Right ventricle myocardium inferior (tissue), 1 donor: ENCODE measurements around the gene PLCB2. TPM values are rescaled to one million over a fixed set of nuclear protein-coding genes. Genes with fewer than 3 reads are reported as not detected.

Experiments
- ATAC-seq: fragments of 200-7000 bp; cut with Tn5 transposase; one replicate; pipeline ENCODE4 v1.9.1; 2020; ENCODE audit warnings: mild to moderate bottlenecking, moderate library complexity
- DNase-seq: peaks from one replicate; pipeline ENCODE4 v3.0.0; 2021; ENCODE audit errors: missing footprints
- intact Hi-C: fragments of 100-400 bp; cut with DNase I; formaldehyde crosslinking; loops from one replicate; pipeline ENCODE4 v1.11.0; 2022
- total RNA-seq: library from RNA; stranded (reverse); fragmentation: NEBNext Ultra II Directional; extraction: Animal tissue kit (Norgen Biotek cat#: 25700); gene quantifications from one replicate; pipeline ENCODE4 v1.2.1, GENCODE V29; 2021
- donor health status: DM: no; HTN: yes; CAD: no; lungs with severe emphysema.

The PLCB2 gene
- total RNA-seq, 1 donor from 2014 or later = 8.2 TPM

DNA sequence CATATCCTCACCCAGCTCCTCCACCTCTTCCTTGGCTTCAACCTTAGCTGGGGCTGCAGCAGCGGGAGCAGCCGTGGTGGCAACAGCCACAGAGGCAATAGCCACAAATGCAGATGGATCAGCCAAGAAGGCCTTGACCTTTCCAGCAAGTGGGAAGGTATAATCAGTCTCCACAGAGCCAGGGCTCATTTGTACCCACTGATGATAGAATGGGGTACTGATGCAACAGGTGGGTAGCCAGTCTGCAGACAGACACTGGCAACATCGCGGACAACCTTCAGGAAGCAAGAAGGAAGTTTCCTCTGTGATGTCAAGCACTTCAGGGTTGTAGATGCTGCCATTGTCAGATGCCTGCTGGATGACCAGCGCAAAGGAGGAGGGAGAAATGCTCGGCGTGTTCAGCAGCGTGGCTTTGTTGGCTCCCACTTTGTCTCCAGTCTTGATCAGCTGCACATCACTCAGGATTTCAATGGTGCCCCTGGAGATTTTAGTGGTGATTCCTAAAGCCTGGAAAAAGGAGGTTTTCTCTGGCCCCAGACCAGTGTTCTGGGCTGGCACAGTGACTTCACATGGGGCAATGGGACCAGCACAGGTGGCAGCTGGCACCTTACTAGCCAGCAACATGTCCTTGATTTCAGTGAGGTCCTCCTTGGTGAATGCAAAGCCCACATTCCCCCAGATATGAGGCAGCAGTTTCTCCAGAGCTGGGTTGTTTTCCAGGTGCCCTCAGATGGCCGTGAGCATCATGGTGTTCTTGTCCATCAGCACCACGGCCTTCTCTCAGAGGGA, 4.8 kb upstream of the PLCB2 start:
- intact Hi-C loops = loop anchor here (5.0 kb wide), 1 partner anchor 95 kb away; no protein-coding TSS in a partner anchor
- DNase-seq (no peak), ATAC-seq (no peak)

DNA sequence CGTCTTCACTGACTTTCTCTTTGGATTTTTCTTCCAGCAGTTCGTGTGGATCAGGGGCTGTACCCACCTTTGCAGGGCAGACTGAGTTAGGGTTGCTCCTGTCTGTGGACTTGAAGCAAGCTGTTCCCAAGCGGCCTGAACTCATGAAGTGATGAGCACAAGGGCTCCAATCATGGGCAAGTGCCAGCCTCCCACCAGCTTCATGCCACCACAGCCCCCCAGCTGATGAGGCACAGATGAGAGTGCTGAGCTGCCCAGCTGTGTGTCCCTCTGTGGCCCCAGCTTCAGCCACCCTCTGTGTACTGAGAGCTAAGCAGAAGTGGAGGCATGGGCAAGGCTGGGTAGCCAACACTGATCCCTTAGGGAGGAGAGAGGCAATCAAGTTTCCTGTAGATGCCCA, 3.3 kb upstream of the PLCB2 start:
- DNase-seq (no peak), ATAC-seq (no peak)
- intact Hi-C loops = loop anchor here (1.0 to 5.0 kb wide), 2 partner anchors 32 to 94 kb away; no protein-coding TSS in a partner anchor

DNA sequence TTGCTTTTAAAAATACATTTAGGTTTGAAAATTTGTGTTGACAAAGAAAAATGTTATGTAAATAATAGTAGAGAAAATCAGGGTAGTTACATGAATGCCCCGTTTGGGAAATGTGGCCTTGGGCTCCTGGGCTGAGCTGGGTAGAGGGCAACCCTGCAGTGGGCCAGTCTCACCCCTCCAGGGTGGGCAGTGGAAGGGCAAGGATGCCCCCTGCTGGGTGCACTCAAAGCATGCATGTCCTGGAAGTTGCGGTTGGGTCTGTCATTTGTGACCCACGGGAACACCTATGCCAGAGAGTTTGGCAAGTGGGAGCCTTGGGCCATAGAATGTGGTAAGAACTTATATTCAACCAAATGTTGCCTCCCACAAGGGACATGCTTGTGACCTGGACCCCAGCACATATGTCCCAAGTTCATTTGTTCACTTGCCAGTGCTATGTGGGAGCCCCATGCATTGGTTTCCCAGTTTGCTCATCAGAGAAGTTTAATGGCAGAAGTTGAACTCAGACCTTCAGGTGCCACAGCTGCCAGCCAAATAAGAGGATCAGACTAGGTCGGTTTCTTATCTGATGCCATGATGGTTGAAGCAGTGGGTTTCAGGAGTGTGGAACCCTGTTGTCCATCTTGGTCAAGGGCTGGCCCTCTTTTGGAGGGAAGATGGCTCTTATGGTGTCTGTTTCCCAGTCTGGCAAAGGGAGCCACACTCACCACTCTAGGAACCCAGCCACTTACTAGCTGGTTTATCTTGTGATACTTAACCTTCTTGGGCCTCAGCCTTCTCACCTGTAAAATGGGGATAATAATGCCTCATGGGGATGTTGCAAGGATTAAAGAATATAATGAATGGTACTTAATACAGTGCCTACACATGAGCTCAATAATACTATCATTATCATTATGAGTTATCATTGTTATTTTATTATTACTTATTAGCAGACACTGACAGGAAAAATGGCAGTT, 2.5 kb upstream of the PLCB2 start:
- ATAC-seq (peak; percentile 74), DNase-seq (peak; percentile 81)
- intact Hi-C loops = loop anchor here (1.0 to 5.0 kb wide), 2 partner anchors 31 to 93 kb away; no protein-coding TSS in a partner anchor

DNA sequence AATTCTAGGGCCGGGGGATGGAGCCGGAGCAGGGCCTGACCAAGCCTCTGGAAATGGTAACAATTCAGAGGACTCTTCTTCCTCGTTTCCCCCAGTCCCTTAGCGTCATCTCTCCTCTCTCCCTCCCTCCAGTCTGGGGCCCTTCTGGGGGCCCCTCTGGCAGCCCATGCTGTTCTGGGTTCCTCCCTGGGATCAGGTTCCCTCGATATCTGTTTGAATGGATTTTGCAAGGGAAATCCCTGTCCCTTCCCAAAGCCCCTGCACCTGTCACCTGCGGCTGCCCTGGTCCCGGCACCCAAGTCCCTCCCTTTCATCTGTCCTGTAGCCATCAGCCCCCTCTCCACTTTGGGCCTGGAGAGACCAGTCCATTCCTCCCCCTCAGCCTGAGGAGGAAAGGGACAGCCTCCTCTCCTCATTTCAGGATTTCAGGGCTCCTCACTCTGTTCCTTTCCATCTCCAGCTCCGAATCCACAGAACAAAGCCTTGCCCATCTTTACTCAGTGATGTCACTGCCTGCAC, 1.7 kb upstream of the PLCB2 start:
- ATAC-seq (no peak), DNase-seq (no peak)
- intact Hi-C loops = no loop called here

DNA sequence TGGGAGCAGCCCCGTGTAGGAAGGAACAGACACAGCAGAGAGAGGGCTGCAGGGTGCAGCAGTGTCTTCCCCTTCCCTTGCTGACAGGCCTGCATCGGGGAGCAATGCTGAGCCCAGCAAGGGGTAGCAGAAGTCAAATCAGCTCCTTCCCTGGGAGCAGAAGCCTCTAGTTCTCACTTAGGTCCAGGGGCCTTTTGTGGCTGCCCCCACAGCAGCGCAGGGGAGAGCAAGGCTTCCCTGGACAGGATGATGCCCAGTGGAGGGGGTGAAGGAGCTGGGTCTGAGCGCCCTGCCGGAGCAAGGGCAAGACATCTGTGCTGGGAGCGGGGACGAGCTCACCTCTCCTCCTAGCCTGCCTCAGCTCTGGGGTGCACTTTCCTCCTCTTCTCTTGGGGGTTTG, 827 bp downstream of the PLCB2 start:
- DNase-seq (no peak), ATAC-seq (no peak)
- intact Hi-C loops = no loop called here

DNA sequence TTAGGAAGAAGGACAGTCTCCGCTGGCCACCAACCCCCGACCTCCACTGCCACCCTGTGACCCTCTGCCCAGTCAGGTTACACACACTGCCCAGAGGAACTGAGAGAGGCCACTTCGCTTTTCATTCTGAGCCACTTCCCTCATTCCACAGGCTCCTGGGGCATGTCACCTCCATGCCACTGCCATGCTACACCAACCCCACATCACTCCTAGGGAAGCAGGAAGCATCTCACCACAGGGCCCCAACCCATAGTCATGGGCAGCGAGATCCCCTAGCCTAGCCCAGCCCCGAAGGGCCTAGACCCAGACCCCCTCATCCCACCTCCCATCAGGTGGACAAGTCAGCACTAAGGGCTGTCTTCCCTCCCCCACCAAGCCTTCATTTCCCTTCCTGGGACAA, 1.4 kb downstream of the PLCB2 start:
- no peak for DNase-seq
- intact Hi-C loops = no loop called here
- ATAC-seq = no peak

DNA sequence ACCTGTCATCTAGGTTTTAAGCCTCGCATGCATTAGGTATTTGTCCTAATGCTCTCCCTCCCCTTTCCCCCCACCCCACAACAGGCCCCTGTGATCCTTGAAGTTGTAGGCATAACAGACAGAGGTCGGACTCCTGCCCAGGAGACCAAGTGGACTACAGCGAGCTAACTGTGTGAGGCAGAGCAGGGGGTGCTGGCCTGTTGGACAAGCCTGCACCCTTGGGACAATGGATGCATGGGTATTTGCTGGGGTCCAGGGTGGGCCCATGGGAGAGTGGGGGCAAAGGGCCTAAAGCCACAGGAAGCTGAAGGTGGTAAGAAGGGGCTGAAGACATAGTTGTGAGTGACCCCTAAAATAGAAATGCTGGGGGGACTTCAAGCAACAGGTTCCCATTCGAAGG, 2.5 kb downstream of the PLCB2 start:
- no peak for ATAC-seq
- intact Hi-C loops = no loop called here
- DNase-seq = no peak

DNA sequence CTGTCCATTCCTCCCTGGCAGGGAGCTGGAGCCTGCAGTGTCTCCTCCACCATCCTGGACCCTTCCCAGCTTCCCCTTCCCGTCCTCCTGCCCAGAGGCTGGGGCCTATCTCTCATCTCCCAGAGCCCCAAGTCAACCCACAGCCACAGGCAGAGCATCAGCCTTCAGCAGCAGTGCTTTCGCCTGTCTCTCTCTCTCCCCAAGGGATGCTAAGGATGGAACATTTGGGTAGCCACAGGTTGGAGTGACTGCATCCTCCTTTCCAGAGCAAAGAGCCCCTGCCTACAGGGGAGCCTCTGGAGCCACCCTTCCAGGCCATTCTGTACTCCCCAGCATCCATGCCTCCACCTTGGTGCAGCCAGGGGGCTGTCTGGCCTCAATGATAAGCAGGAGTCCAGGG, 4.2 kb downstream of the PLCB2 start:
- intact Hi-C loops = no loop called here
- ATAC-seq = no peak
- no peak for DNase-seq

DNA sequence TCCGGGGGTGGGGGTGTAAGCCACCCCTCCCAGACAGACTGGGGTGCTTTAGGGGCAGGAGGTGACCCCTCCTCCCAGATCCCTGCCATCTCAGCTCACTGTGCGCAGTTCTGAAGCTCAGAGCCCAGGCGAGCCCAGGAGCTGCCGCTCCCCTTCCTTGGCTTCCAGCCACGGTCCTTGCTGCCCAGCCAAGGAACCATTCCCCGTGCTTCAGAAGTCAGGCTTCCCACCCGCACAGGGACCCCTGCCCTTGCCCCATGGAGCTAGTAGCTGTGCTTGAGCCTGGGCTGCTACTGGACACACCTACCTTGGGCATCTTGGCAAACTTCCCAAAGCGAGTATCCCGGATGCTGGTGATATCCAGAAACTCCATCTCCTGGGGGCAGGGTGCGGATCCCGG, 4.8 kb downstream of the PLCB2 start:
- ATAC-seq = no peak
- DNase-seq = no peak
- intact Hi-C loops = no loop called here

DNA sequence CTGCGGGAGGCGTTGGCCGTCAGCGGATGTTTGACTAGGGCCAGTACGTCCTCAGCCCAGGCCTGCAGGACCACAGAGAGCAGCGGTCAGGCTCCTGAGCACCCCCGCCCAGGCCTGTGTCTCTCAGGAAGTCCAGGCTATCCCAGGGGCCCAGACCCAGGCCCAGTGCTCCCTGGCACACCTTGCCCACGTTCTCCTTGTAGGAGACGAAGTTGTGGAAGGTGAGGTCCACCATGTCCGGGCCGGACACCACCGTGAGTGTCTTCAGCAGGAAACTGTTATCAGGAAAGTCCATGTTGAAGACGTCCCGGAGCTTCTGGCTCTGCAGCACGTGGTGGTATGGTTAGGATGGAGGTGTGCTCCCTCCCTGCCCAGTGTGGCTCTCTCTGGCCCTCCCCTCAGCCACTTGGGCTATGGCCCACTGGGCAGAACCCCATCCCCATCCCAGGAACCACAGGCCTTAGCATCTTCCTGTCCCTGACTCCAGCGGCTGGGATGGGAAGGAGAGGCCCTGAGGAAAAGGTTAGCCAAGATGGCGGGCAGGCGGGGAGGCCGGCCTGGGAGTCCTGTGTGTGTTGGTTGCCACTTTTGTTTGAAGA, 5.3 kb downstream of the PLCB2 start:
- DNase-seq (no peak), ATAC-seq (no peak)
- intact Hi-C loops = no loop called here

DNA sequence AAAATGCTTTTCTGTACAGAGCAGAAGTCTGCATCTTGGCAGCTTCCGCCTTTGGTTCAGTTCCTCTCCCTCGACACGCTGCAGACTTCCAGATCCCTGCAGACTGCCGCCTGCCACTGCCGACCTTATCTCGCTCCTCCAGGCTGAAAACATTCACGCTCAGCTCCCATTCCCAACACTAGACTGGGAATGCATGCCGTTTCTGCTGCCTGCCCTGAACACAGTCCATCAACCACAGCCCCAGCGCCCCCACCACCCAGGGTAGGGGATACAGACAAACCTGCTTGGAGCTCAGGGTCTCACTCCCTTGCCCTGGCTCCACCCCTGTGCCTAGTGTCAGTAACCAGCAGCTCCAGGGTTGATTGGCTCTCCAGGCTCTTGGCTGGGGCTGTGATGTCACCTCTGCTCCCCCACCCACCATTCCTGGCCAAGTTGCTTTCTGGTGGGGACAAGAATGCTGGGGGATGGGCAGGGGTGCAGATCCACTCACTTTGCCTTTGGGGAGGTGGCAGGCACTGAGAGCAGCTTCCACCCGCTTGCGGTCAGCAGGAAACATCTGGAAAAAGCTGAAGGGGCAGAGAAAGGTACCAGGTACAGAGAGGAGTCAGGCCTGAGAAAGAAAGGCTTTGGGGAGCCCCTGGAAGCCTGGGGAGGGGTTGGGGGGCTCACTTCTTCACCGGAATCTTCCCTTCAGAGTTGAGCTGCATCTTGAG, 6.1 kb downstream of the PLCB2 start:
- no peak for DNase-seq
- intact Hi-C loops = no loop called here
- peak; percentile 43 for ATAC-seq

DNA sequence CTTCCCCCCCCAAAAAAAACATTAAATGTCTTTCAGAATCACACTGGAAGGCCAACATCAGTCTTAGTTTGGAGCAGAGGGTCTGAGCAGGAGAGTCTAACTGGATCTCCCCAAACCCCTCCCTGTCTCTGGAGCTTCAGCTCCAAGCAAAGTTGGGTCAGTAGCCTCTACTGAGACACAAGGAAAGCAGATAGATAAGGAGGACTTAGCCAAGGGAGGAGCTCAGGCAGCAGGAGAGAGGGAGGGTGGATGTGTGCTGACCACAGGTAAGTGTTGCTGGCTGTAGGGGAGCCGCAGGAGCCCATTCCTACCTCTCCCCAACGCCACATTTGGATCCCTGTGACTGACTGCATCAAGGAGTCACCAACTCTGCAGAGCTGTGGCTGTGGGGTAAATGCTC, 7.0 kb downstream of the PLCB2 start:
- DNase-seq = no peak
- intact Hi-C loops = no loop called here

DNA sequence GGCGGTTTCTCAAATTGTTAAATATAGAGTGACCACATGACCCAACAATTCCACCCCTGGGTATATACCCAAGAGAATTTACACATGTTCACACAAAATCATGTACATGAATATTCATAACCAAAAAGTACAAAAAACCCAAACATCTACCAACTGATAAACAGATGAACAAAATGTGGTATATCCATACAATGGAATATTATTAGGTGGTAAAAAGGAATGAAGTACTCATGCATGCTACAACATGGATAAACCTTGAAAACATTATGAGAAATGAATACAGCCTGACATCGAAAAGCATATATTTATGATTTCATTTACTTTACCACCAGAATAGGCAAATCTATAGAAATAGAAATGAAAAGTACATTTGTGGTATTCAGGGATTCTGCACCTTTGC, 7.4 kb downstream of the PLCB2 start:
- intact Hi-C loops = no loop called here
- no peak for ATAC-seq
- DNase-seq = no peak

More for the DNA sequence above, 7.0 kb downstream of the PLCB2 start:
- ATAC-seq = no peak

DNA sequence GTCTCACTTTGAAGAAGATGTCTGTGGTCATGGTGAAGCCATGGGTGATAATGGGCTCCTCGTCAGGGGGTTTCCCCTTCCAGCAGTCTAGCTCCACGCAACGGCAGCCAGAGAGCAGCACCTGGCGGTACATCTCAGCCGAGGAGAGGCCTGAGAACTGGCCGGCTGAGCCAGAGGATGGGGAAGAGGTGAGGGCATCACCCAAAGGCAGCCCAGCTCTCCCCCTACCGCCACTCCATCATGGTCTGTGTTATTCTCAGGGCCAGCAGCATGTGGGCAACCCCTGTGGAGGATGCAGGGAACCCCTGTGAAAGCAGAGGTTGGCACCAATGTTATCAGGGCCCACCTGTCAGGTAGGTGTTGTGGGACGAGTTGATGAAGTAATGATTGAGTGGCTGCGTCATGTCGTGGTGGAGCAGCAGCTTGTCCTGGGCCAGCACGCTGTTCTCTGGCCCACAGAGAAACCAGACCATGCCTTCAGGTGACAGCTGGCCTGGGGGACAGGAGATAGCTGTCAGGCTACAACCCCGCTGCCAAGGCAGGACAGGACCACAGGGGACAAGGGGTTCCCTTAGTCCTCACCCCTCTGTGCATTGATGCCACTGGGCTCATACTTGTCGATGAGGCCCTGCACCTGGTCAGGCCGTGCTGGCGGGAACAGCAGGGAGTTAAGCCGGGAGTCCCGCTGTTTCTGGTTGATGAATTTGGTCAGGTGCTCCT, 9.4 kb downstream of the PLCB2 start:
- intact Hi-C loops = no loop called here
- DNase-seq = no peak
- no peak for ATAC-seq

DNA sequence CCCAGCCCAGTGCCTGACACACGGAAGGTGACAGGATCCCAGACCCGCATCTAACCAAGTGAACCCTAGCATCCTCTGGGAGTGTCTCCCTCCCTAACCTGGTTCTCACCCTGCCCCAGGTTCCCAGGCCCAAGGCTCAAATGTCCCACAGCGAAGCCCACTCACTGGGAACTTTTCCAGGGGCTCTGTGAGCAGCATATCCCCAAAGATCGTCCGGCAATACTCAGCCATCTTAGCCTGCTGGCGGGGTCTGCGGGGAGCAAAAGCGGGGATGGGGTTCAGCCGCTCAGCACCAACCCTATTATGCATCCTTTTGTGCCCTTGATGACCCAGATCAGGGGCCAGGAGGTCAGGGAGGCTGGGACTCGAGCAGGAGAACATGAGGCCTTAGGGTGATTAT, 10.4 kb downstream of the PLCB2 start:
- DNase-seq (no peak), ATAC-seq (no peak)
- intact Hi-C loops = no loop called here

DNA sequence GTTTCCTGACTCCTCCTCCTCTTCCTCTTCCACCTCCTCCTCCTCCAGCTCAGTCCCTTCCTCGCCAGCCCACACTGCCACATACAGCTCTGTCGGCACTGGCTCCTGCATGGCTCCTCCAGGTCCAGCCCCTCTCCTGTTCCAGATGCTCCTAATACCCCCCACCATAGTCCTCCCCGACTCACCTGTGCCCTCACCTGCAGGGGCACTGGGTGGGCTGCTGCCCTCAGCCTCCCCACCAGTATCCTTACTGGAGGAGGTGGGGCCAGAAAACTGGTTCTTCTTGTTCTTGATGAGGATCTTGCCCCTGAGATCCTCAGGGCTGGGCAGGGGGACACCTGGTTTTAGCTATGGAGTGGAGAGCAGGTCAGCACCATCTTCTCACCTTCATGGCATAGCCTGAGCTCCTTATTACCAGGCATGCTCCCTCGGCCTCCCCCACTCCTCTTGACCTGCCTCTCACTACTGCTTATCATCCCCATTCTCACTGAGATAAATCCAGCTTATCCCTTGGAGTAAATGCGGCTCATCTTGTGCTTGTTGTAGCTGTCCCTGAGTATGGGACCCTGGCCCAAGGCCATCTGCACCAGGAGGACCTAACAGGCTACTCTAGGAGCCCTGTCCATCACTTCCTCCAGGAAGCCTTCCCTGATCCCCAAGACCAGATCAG, 11.0 kb downstream of the PLCB2 start:
- peak; percentile 7 for ATAC-seq
- intact Hi-C loops = no loop called here
- no peak for DNase-seq

DNA sequence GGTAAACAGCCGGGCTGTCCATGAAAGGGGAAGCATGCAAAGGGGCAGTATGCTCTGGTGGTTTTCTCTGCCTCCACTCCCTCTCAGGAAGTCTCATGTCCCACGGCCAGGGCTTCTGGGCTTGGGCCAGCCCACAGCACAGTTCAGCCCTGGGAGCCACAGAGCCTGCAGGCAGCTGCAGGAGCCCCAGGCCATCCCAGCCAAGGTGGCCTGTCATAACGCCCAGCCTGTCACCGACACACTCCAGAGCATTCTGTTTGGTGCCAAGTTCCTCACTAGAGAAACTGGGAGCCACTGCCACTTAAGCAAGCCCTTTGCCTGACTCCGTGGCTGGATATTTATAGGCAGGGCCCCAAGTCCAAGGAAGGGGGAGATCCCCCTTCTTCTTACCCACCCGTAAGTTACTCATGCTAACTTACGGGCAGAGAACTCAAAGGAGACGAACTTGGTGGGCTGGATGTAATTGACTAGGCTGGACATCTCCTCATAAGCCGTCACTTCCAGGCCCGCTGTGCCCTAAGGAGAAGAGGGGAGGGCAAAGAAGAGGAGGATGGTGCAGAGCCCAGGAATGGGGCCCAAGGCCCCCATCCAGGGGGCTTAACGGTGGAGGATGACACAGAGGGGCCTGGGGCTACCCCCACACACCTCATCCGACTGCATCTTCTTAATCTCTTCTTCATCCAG, 11.7 kb downstream of the PLCB2 start:
- DNase-seq (peak; percentile 82), ATAC-seq (peak; percentile 92)
- intact Hi-C loops = no loop called here
